GOT3 (cell line): ENCODE data around the gene SCAF1.
A peak's percentile ranks its signal among the peaks of the same experiment; 100 is the strongest.

ENCODE experiments used
- DNase-seq: peaks from one replicate; lab custom pipeline; 2025; ENCODE audit warnings: mixed read lengths; lab: John Stamatoyannopoulos, UW

Gene SCAF1

DNA sequence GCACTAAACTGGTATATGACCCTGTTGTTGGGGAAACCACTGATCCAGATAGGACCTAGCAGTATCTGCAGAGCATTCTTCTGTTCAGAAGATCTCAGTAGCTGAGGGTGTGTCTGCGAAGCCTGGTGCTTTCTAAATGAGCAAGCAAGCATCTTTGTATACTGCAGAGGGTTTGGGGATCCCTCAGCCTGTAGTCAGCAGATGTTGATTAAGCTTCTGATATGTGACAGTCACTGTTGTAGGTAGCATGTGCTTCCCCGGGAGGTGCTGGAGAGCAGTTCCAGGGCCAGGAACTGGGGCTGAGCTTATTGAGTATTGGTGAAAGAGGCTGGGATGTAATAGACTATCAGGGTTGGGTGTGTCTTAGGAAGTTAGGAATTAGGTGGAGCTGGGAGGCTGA is 1.5 kb downstream of the SCAF1 start:
- DNase-seq = no peak

DNA sequence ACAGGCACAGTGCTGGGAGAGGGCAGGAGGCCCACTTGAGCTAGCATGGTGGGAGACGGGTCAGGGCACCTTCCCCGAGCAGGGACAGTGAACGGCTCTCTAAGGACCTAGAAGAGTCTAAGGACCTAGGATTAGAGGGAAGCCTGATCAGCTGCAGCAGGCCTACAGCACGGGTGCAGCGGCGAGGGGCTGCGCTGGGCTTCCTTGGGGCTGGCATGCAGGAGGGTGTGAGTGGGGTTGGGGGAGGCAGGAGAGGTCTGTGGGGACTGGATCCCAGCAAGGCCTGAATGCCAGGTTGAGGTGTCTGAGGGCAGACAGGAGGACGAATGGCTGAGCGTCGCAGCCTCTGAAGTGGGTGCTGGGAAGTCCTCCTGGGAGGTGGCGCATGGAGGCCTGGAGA is 3.6 kb downstream of the SCAF1 start:
- no peak for DNase-seq

- DNase-seq = no peak
Observed at GRCh38 chr19:49645995-49646394, 4.0 kb downstream of the SCAF1 start.

- DNase-seq = no peak
Observed at GRCh38 chr19:49646586-49646985, 4.6 kb downstream of the SCAF1 start.

- DNase-seq = no peak
Observed at GRCh38 chr19:49651029-49651819, 9.2 kb downstream of the SCAF1 start.

DNA sequence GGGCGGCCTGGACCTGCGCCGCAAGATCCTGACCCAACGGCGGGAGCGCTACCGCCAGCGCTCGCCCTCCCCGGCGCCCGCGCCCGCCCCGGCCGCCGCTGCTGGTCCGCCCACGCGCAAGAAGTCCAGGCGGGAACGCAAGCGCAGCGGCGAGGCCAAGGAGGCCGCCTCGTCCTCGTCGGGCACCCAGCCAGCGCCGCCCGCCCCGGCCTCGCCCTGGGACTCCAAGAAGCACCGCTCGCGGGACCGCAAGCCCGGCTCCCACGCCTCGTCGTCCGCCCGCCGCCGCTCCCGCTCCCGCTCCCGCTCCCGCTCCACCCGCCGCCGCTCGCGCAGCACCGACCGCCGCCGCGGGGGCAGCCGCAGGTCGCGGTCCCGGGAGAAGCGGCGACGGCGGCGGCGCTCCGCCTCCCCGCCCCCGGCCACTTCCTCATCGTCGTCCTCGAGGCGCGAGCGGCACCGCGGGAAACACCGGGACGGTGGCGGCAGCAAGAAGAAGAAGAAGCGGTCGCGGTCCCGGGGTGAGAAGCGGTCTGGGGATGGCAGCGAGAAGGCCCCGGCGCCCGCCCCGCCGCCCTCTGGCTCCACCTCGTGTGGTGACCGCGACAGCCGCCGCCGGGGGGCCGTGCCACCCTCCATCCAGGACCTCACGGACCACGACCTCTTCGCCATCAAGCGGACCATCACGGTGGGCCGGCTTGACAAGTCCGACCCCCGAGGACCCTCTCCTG is 10.0 kb downstream of the SCAF1 start:
- no peak for DNase-seq

- no peak for DNase-seq
Observed at GRCh38 chr19:49652551-49653465, 10.8 kb downstream of the SCAF1 start.

DNA sequence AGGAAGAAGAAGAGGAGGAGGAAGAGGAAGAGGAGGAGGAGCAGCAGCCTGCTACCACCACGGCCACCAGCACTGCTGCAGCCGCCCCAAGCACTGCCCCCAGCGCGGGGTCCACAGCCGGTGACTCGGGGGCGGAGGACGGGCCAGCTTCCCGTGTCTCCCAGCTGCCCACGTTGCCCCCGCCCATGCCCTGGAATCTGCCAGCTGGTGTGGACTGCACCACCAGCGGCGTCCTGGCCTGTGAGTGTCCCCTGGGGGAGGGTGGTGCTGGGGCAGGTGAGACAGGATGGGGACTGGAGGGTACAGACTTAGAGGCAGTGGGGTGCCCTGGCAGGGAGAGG is 11.4 kb downstream of the SCAF1 start:
- DNase-seq = no peak

GRCh38 chr19:49654581-49654980 is 12.6 kb downstream of the SCAF1 start:
- DNase-seq = no peak

DNA sequence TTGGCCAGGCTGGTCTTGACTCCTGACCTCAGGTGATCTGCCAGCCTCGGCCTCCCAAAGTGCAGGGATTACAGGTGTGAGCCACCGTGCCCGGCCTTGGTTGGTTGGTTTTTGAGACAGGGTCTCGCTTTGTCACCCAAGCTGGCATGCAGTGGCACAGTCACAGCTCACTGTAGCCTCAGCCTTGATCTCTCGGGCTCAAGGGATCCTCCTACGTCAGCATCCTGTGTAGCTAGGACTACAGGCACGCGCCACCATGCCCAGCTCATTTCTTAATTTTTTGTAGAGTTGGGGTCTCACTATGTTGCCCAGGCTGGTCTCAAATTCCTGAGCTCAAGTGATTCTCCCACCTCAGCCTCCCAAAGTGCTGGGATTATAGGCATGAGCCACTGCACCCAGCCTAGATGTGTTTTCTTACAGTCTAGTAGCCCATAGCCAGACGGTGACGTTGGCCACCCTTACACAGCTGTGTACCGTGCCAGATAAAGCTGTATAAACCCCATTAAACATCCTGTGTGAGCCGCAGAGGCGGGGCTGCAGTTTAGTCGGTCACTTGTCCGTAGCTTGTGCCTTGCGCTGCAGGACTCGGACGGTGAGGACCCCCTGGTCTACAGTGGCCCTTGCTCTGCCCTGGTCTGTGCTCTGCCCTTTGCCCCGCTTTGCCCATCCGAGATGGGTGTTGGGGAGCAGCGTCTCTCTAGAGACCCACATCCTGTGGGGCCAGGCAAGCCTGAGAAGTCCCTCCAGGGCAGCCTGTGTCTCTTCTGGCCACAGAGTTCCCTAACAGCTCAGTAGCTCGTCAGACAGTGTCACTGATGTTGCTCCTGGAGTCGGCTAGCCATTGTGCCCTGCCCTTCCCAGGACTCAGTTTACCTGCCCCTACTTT is 13.8 kb downstream of the SCAF1 start:
- DNase-seq = no peak

DNA sequence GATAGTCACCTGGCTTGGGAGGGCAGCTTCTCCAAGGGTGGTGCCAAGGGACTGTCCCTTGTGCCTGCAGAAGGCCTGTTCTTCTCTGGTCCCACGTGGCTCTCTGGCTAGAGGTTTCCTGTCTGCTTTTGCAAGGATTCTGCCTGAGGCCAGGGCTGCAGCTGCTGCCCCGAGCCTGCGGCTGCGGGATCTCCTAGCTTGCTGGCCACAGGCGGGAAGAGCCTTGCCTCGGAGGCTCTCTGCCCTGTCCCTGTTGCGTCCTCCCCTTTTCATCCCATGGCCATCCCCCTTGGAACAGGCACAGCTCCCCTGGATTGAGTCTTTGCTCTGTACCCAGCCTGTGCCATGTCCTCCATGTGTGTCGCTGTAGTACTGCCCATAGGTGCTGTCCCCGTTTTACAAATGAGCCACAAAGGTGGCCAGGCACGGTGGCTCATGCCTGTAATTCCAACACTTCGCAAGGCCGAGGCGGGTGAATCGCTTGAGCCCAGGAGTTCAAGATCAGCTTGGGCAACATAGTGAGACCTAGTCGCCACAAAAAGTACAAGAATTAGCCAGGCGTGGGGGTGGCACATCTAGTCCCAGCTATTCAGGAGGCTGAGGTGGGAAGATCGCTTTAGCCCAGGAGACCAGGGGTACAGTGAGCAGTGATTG is 14.6 kb downstream of the SCAF1 start:
- no peak for DNase-seq

- no peak for DNase-seq
Observed at GRCh38 chr19:49657493-49658138, 15.6 kb downstream of the SCAF1 start.

DNA sequence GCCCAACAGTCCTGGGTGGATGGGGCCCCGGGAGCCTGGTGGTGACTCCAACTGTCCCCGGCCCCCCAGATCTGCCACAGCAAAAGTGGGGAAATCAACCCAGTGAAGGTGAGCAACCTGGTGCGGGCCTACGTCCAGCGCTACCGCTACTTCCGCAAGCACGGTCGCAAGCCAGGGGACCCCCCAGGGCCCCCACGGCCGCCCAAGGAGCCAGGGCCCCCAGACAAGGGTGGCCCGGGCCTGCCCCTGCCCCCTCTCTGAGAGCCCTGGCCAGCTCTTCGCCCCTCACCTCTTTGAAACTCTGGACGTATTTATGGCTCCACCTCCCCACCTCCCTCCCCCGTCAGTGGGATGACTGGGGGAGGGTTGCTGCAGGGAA is 16.1 kb downstream of the SCAF1 start:
- no peak for DNase-seq

GRCh38 chr19:49658566-49659442 is 16.8 kb downstream of the SCAF1 start:
- no peak for DNase-seq

DNA sequence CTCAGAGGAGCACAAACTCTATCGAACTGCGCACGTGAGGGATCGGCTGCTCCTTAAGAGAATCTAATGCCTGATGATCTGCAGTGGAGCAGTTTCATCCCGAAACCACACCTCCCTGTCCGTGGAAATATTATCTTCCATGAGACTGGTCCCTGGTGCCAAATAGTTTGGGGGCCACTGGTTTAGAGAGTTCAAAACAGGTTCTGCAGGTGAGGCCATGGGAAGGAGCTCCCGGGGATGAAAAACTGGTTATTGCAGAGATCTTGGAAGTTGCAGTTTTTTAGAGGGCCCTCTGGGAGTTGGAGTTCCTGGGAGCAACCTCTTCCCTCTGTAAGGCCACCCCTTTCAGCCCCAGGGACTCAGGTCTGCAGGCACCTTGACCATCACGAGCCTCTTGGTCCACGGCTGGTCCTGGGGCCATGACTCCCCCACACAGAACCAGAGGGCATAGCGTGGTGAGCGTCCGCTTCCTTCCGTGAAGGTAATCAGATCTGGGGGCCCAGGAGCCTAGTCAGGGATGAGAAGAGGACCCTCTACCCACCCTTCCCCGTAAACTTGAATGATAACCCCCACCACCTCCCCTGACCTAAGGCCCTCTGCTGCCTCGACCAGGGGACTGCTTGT is 18.4 kb downstream of the SCAF1 start:
- no peak for DNase-seq

GRCh38 chr19:49662011-49662410 is 20.0 kb downstream of the SCAF1 start:
- DNase-seq = no peak

GRCh38 chr19:49663224-49663623 is 21.2 kb downstream of the SCAF1 start:
- no peak for DNase-seq

DNA sequence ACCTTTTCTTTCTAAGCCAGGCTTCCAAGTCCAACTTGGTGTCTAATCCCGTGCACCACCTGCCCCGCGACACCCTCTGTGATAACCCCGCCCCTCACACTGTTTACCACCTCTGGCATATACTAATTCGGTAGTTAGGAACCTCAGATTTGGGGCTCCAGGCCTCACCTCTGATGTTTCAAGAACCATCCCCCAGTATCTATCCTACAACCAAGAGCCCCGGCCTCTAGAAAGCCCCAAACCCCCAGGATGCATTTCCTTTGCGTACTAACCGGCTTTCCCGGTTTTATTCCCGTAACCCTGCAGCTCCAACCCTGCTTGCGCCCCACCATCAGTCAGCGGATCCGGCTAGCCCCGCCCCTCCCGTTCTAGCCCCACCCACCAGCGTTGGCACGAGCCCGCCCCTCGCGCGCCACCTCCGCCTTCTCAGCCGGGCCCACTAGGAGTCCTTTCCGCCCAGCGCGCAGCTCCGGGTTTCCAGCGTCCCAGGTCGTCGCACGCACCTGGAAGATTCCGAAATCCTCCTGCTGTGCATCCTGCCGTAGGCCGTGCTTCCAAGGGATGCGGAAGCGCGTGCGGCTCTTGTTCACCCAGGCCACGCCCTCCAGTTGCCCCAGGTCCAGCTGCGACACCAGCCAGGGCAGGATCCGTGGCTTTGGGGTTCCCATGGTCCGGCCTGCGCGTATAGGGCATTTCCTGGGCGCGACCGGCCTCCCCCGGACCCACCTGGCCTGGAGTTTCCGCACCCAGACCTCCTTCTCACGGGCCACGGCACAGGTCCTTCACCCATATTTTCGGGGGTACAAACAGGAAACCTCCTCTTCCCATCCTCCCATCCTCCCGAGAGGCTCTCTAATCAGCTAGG is 22.4 kb downstream of the SCAF1 start:
- DNase-seq = peak; percentile 44
